A673 (cell line): Measurements from ENCODE around the gene GUCA2B.

ENCODE experiments used
- EZH2 ChIP-seq: fragments of 200-600 bp; sonication (generic); IDR thresholded peaks from 2 replicates; pipeline ENCODE4 v1.6.1; 2017; ENCODE audit warnings: borderline replicate concordance, low read depth, mild to moderate bottlenecking, mixed read lengths, antibody characterized with exemption, low read length; ENCODE audit not compliant: poor library complexity, severe bottlenecking
- TF ChIP-seq, protein P1 (sequence below): fragments of 300-800, 200-600 bp; sonication (generic); conservative IDR thresholded peaks from 2 replicates; pipeline ENCODE4 v1.5.1; 2017; ENCODE audit warnings: low read depth, mild to moderate bottlenecking, antibody characterized with exemption, low read length, moderate library complexity, mixed read lengths

DNA sequence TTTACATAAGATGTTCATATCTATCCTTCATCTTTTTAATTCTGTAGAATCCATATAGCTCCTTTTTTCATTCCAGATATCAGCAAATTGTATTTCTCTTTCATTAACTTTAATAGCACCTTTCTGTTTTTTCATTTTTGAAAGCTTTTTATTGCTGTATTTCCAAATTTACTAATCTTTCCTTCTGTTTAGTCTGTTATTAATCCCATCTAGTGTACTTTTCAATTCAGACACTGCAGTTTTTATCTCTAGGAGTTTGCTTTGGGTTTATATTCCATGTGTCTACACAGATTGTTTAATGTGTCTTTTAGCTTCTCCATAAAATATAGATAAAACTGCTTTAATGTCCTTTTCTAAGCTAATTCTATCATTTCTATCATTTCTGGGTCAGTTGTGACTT is 48.8 kb downstream of the GUCA2B start:
- TF ChIP-seq, protein P1, sequence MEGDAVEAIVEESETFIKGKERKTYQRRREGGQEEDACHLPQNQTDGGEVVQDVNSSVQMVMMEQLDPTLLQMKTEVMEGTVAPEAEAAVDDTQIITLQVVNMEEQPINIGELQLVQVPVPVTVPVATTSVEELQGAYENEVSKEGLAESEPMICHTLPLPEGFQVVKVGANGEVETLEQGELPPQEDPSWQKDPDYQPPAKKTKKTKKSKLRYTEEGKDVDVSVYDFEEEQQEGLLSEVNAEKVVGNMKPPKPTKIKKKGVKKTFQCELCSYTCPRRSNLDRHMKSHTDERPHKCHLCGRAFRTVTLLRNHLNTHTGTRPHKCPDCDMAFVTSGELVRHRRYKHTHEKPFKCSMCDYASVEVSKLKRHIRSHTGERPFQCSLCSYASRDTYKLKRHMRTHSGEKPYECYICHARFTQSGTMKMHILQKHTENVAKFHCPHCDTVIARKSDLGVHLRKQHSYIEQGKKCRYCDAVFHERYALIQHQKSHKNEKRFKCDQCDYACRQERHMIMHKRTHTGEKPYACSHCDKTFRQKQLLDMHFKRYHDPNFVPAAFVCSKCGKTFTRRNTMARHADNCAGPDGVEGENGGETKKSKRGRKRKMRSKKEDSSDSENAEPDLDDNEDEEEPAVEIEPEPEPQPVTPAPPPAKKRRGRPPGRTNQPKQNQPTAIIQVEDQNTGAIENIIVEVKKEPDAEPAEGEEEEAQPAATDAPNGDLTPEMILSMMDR = no peak
- TF ChIP-seq EZH2 = no peak
